GM19438 (cell line): ENCODE measurements around the gene CBR4.
A peak's percentile ranks its signal among the peaks of the same experiment; 100 is the strongest.

ENCODE experiments used
- ATAC-seq: cut with Tn5 transposase; IDR thresholded peaks from one replicate; pipeline ENCODE4 v1.9.1; 2021; ENCODE audit warnings: low read depth; ENCODE audit not compliant: unreplicated experiment

Gene CBR4

GRCh38 chr4:169010125-169011023, at the start of gene CBR4:
CBR4 (minus strand) TSS chr4:169010255; CDS start chr4:169010089, 166 bp downstream.
- peak; percentile 97 for ATAC-seq

GRCh38 chr4:169059306-169060211, 49.5 kb upstream of the CBR4 start:
- no peak for ATAC-seq

- ATAC-seq, result no peak
Observed at GRCh38 chr4:169058312-169058711, 48.3 kb upstream of the CBR4 start.

GRCh38 chr4:169054879-169055278, 44.8 kb upstream of the CBR4 start:
- ATAC-seq, result no peak

- ATAC-seq, result no peak
Observed at GRCh38 chr4:169052594-169052945, 42.5 kb upstream of the CBR4 start.

GRCh38 chr4:169051761-169052593, 41.9 kb upstream of the CBR4 start:
- no peak for ATAC-seq

GRCh38 chr4:169050881-169051760, 41.1 kb upstream of the CBR4 start:
- ATAC-seq, result no peak

GRCh38 chr4:169050284-169050683, 40.2 kb upstream of the CBR4 start:
- ATAC-seq, result no peak

- no peak for ATAC-seq
Observed at GRCh38 chr4:169048868-169049414, 38.9 kb upstream of the CBR4 start.

GRCh38 chr4:169047956-169048355, 37.9 kb upstream of the CBR4 start:
- no peak for ATAC-seq

- ATAC-seq, result no peak
Observed at GRCh38 chr4:169045862-169046584, 36.0 kb upstream of the CBR4 start.

- no peak for ATAC-seq
Observed at GRCh38 chr4:169044714-169045447, 34.8 kb upstream of the CBR4 start.

GRCh38 chr4:169042608-169043007, 32.6 kb upstream of the CBR4 start:
- no peak for ATAC-seq

- ATAC-seq, result no peak
Observed at GRCh38 chr4:169040559-169041261, 30.7 kb upstream of the CBR4 start.

GRCh38 chr4:169039251-169039954, 29.3 kb upstream of the CBR4 start:
- ATAC-seq, result no peak

GRCh38 chr4:169037506-169037905, 27.5 kb upstream of the CBR4 start:
- ATAC-seq, result no peak
